GM19023 (cell line): Measurements from ENCODE around the gene TNFRSF18.
A peak's percentile ranks its signal among the peaks of the same experiment; 100 is the strongest.

Source experiments
- ATAC-seq: cut with Tn5 transposase; IDR thresholded peaks from one replicate; pipeline ENCODE4 v1.9.1; 2021; ENCODE audit warnings: mild to moderate bottlenecking, moderate library complexity; ENCODE audit not compliant: unreplicated experiment

TNFRSF18 gene

GRCh38 chr1:1240822-1241587 lies 34.6 kb upstream of the TNFRSF18 start:
- no peak for ATAC-seq

- ATAC-seq = no peak
These were observed 33.9 kb upstream of the TNFRSF18 start for GRCh38 chr1:1240348-1240732.

- no peak for ATAC-seq
These were observed 33.4 kb upstream of the TNFRSF18 start for GRCh38 chr1:1239614-1240347.

GRCh38 chr1:1239227-1239613 lies 32.8 kb upstream of the TNFRSF18 start:
- no peak for ATAC-seq

- ATAC-seq = no peak
These were observed 32.3 kb upstream of the TNFRSF18 start for GRCh38 chr1:1238702-1239178.

- no peak for ATAC-seq
These were observed 31.7 kb upstream of the TNFRSF18 start for GRCh38 chr1:1237874-1238701.

- no peak for ATAC-seq
These were observed 30.8 kb upstream of the TNFRSF18 start for GRCh38 chr1:1236945-1237873.

GRCh38 chr1:1236176-1236763 lies 29.9 kb upstream of the TNFRSF18 start:
- no peak for ATAC-seq

- no peak for ATAC-seq
These were observed 28.8 kb upstream of the TNFRSF18 start for GRCh38 chr1:1235016-1235744.

- ATAC-seq = no peak
These were observed 27.9 kb upstream of the TNFRSF18 start for GRCh38 chr1:1234180-1234808.

- ATAC-seq = no peak
These were observed 27.1 kb upstream of the TNFRSF18 start for GRCh38 chr1:1233567-1233892.

GRCh38 chr1:1232796-1233566 lies 26.6 kb upstream of the TNFRSF18 start:
- ATAC-seq = no peak

GRCh38 chr1:1232208-1232795 lies 25.9 kb upstream of the TNFRSF18 start, which contains the start of gene B3GALT6:
Gene B3GALT6 (plus strand): TSS chr1:1232237. CDS start chr1:1232279, 42 bp downstream.
- ATAC-seq = peak; percentile 19

GRCh38 chr1:1231400-1232207 lies 25.2 kb upstream of the TNFRSF18 start, which contains the start of gene SDF4:
Gene SDF4 (minus strand): TSS chr1:1232001. CDS start chr1:1228772, 3,229 bp downstream.
- peak; percentile 88 for ATAC-seq

GRCh38 chr1:1230656-1231399 lies 24.4 kb upstream of the TNFRSF18 start:
- ATAC-seq = no peak

GRCh38 chr1:1229770-1230169 lies 23.4 kb upstream of the TNFRSF18 start:
- ATAC-seq = no peak
